ENCODE results near the gene SLC5A3. TPM values are rescaled to one million over a fixed set of nuclear protein-coding genes. Genes with fewer than 3 reads are reported as not detected.

The SLC5A3 gene
- polyA plus RNA-seq, 4 donors, result 17.4 to 48.9 (median 44.4) TPM

GRCh38 chr21:34065027-34065426 is 8.4 kb upstream of the SLC5A3 start:
- DNase-seq (ENCODE audit: low read depth in 4 of 4, low spot score in 3 of 4), result no peak

- no peak for DNase-seq (ENCODE audit: low read depth in 4 of 4, low spot score in 3 of 4)
These were observed 1.7 kb upstream of the SLC5A3 start for GRCh38 chr21:34071683-34072082.

GRCh38 chr21:34072145-34073031 is 990 bp upstream of the SLC5A3 start:
- no peak for DNase-seq (ENCODE audit: low read depth in 4 of 4, low spot score in 3 of 4)

- peak in 1 of 4 donors; percentile 10 for DNase-seq (ENCODE audit: low read depth in 4 of 4, low spot score in 3 of 4)
These were observed 438 bp downstream of the SLC5A3 start for GRCh38 chr21:34073749-34074282.

- peak in 1 of 4 donors; percentile 6 for DNase-seq (ENCODE audit: low read depth in 4 of 4, low spot score in 3 of 4)
These were observed 1.1 kb downstream of the SLC5A3 start for GRCh38 chr21:34074283-34075090.

- DNase-seq (ENCODE audit: low read depth in 4 of 4, low spot score in 3 of 4), result no peak
These were observed 1.7 kb downstream of the SLC5A3 start for GRCh38 chr21:34075091-34075425.

- no peak for DNase-seq (ENCODE audit: low read depth in 4 of 4, low spot score in 3 of 4)
These were observed 2.6 kb downstream of the SLC5A3 start for GRCh38 chr21:34075760-34076660.

GRCh38 chr21:34076835-34077234 is 3.5 kb downstream of the SLC5A3 start:
- no peak for DNase-seq (ENCODE audit: low read depth in 4 of 4, low spot score in 3 of 4)

- DNase-seq (ENCODE audit: low read depth in 4 of 4, low spot score in 3 of 4), result no peak
These were observed 4.5 kb downstream of the SLC5A3 start for GRCh38 chr21:34077888-34078287.

- no peak for DNase-seq (ENCODE audit: low read depth in 4 of 4, low spot score in 3 of 4)
These were observed 5.5 kb downstream of the SLC5A3 start for GRCh38 chr21:34078915-34079314.

- no peak for DNase-seq (ENCODE audit: low read depth in 4 of 4, low spot score in 3 of 4)
These were observed 7.3 kb downstream of the SLC5A3 start for GRCh38 chr21:34080710-34081109.

- no peak for DNase-seq (ENCODE audit: low read depth in 4 of 4, low spot score in 3 of 4)
These were observed 9.4 kb downstream of the SLC5A3 start for GRCh38 chr21:34082769-34083168.

- no peak for DNase-seq (ENCODE audit: low read depth in 4 of 4, low spot score in 3 of 4)
These were observed 10.0 kb downstream of the SLC5A3 start for GRCh38 chr21:34083357-34083756.

GRCh38 chr21:34085129-34085528 is 11.8 kb downstream of the SLC5A3 start:
- DNase-seq (ENCODE audit: low read depth in 4 of 4, low spot score in 3 of 4), result no peak

- DNase-seq (ENCODE audit: low read depth in 4 of 4, low spot score in 3 of 4), result no peak
These were observed 13.5 kb downstream of the SLC5A3 start for GRCh38 chr21:34086887-34087306.

- DNase-seq (ENCODE audit: low read depth in 4 of 4, low spot score in 3 of 4), result no peak
These were observed 15.4 kb downstream of the SLC5A3 start for GRCh38 chr21:34088752-34089151.

- no peak for DNase-seq (ENCODE audit: low read depth in 4 of 4, low spot score in 3 of 4)
These were observed 17.7 kb downstream of the SLC5A3 start for GRCh38 chr21:34091032-34091431.

- no peak for DNase-seq (ENCODE audit: low read depth in 4 of 4, low spot score in 3 of 4)
These were observed 18.2 kb downstream of the SLC5A3 start for GRCh38 chr21:34091607-34092006.

- DNase-seq (ENCODE audit: low read depth in 4 of 4, low spot score in 3 of 4), result no peak
These were observed 19.0 kb downstream of the SLC5A3 start for GRCh38 chr21:34092262-34092921.

- DNase-seq (ENCODE audit: low read depth in 4 of 4, low spot score in 3 of 4), result no peak
These were observed 19.7 kb downstream of the SLC5A3 start for GRCh38 chr21:34093083-34093482.
